ENCODE measurements around the gene TMEM131.
"Not testable (repeated sequence)": the region's sequence is repeated elsewhere in the genome, so short reads cannot be mapped to it uniquely, and the experiment has no call there.

TMEM131 gene

DNA sequence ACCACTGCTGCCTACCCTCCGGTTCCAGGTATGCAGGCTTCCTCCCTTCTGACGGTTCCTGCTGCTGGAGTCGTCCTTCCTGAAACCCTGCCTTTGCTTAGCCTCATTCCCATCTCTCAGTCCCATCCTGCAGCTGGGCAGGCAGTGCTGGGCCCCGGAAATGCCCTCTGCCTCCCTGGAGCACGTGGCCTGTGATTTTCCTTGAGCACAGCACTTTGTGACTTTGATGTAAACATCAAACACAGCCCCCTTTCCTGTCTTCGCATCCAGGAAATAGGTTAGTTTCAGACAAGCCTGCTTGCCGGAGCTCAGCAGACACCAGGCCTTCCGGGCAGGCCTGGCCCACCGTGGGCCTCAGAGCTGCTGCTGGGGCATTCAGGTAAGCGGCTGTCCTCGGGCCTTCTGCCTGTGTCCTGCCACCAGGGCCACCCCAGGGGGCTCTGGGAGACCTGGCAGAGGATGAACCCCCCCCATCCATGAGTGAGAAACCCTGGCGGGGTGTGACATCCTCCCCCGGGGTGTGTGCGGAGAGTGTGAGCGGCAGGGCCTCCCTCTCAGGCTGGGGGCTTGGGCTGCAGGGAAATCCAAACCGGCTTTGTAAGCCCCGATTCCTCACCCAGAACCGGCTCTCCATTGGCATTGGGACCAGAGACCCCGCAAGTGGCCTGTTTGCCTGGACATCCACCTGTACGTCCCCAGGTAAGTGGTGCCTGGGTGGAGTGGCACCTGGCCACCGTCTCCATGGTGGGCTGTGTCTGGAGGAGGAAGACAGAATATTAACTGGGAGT is 282.3 kb downstream of the TMEM131 start, which contains the start of gene ZAP70:
ZAP70 (plus strand) TSS at position 281 of the 788 bp plus-strand sequence. CDS start 10,461 bp downstream, outside the sequence.
- Histone ChIP-seq H3K4me1 (ENCODE audit: control insufficient read depth, insufficient read depth, low read length, poor library complexity, severe bottlenecking) (peaks cover 45% of the 10 kb centered on the region), H3K9me3 (ENCODE audit: control insufficient read depth, low read length) (no peaks in the 10 kb centered on the region), H3K36me3 (ENCODE audit: control insufficient read depth, insufficient read depth, low read length) (no peaks in the 10 kb centered on the region), H3K4me3 (ENCODE audit: extremely low read depth, insufficient read depth, low read length, poor library complexity, severe bottlenecking) (no peak within 1 kb of the TSS), H3K27ac (ENCODE audit: low read depth, low read length, severe bottlenecking) (peak within 1 kb of the TSS; percentile 41)
- 78 to 80% methylated on average over 17 to 19 of the region's 21 CpGs for WGBS, 2 experiments (ENCODE audit: insufficient coverage in 2 of 2)

DNA sequence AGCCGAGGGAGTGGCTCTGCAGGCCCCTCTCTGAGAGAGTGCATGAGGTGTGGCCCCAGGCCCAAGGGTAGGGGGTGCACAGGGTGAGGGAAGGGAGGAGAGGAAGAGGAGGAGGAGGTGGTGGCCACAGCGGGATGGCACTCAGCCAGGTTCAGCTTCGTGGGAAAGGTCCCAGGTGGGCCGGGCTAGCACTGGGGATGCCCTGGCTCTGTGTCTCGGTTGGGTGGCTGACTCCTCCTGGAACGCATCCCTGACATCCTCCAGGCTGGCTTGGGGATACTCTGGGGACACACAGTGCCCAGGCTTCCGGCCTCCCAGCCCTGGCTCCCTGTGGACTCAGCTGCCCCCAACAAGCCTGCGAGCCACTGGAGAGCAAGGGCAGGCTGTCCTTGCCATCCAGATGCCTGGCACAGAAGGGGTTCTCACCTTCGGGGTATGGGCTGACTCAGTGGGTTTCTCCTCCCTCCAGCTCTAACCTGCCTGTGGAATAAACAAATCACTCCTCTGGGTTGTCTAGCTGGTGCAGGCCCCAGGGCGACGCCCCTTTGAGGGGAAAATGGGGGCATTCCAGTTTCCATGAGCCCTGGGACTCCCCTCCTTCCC is 283.0 kb downstream of the TMEM131 start:
- Histone ChIP-seq H3K27ac (ENCODE audit: low read depth, low read length, severe bottlenecking) (peak overlapping the region; percentile 41), H3K36me3 (ENCODE audit: control insufficient read depth, insufficient read depth, low read length) (no peaks in the 10 kb centered on the region), H3K4me3 (ENCODE audit: extremely low read depth, insufficient read depth, low read length, poor library complexity, severe bottlenecking) (no peak overlapping the region), H3K4me1 (ENCODE audit: control insufficient read depth, insufficient read depth, low read length, poor library complexity, severe bottlenecking) (peaks cover 45% of the 10 kb centered on the region), H3K9me3 (ENCODE audit: control insufficient read depth, low read length) (no peaks in the 10 kb centered on the region)
- WGBS, 2 experiments (ENCODE audit: insufficient coverage in 2 of 2) = 88 to 90% methylated on average over 10 to 11 of the region's 11 CpGs

DNA sequence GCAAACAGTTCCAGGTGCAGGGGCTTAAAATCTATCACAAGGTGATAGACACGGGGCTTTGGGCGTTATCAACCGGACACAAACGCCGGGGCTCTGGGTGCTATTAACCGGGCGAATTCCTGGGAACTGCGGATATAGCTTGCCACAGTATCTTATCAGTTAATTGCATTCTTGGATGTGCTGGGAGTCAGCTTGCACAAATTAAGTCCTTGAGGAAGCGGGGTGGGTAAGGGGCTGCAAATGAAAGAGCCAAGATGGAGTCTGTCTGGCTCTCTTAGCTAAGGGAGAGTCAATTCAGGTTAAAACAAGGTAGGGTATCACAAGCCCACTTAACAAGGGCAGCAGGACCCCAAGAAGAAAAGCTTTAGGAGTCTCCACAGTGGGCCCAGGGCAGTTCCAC is 283.6 kb downstream of the TMEM131 start:
- WGBS, 2 experiments (ENCODE audit: insufficient coverage in 2 of 2) = 63 to 84% methylated on average over 9 of the region's 9 CpGs

DNA sequence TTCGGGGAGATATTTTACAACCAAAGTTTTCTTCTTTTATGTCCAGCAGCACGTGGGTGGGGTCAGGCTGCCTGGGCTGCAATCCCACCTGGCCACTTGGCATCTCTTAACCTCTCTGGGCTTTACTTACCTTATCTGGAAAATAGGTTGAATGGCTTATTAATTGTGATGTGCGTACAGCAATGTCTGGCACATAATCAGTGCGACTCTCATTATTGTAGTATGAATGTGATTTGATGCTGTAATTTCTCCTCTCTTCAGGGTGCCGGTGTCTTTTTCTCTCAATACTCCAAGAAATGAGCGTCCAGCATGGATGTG is 284.4 kb downstream of the TMEM131 start:
- WGBS, 2 experiments (ENCODE audit: insufficient coverage in 2 of 2) = 94 to 100% methylated on average over 2 to 6 of the region's 6 CpGs
- peak overlapping the region; percentile 79 for H3K27ac ChIP-seq (ENCODE audit: low read depth, low read length, severe bottlenecking)
- no peaks in the 10 kb centered on the region for H3K9me3 ChIP-seq (ENCODE audit: control insufficient read depth, low read length)
- H3K4me3 ChIP-seq (ENCODE audit: extremely low read depth, insufficient read depth, low read length, poor library complexity, severe bottlenecking) = no peak overlapping the region
- no peaks in the 10 kb centered on the region for H3K36me3 ChIP-seq (ENCODE audit: control insufficient read depth, insufficient read depth, low read length)
- peaks cover 39% of the 10 kb centered on the region for H3K4me1 ChIP-seq (ENCODE audit: control insufficient read depth, insufficient read depth, low read length, poor library complexity, severe bottlenecking)

More for the DNA sequence above, 283.6 kb downstream of the TMEM131 start:
- not testable (repeated sequence) for H3K9me3 ChIP-seq (ENCODE audit: control insufficient read depth, low read length); H3K36me3 ChIP-seq (ENCODE audit: control insufficient read depth, insufficient read depth, low read length); H3K4me3 ChIP-seq (ENCODE audit: extremely low read depth, insufficient read depth, low read length, poor library complexity, severe bottlenecking)
- H3K4me1 ChIP-seq (ENCODE audit: control insufficient read depth, insufficient read depth, low read length, poor library complexity, severe bottlenecking) = peaks cover 44% of the 10 kb centered on the region
- H3K27ac ChIP-seq (ENCODE audit: low read depth, low read length, severe bottlenecking) = peak overlapping the region; percentile 79

DNA sequence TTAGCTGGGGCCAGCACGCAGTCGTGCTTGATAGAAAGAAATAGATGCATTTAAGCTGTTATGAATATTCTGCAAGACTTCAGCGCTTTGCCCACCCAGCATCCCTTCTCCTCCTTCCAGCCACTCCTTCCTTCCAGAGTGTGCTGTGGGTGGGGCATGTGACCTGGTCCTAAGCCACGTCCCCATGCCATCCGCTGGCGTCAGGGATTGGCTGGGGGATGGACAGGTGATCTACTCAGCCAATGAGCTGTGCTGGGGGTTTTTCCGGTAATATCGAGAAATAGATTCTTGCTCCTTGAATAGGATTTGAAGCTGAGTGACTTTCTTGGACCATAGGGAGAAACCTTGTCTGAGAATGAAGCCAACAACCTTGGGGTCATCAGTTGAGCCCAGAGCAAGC is 287.1 kb downstream of the TMEM131 start:
- no peaks in the 10 kb centered on the region for H3K9me3 ChIP-seq (ENCODE audit: control insufficient read depth, low read length)
- 100% methylated on average over 4 to 6 of the region's 8 CpGs for WGBS, 2 experiments (ENCODE audit: insufficient coverage in 2 of 2)
- no peaks in the 10 kb centered on the region for H3K36me3 ChIP-seq (ENCODE audit: control insufficient read depth, insufficient read depth, low read length)
- H3K4me1 ChIP-seq (ENCODE audit: control insufficient read depth, insufficient read depth, low read length, poor library complexity, severe bottlenecking) = peaks cover 33% of the 10 kb centered on the region
- H3K27ac ChIP-seq (ENCODE audit: low read depth, low read length, severe bottlenecking) = no peak overlapping the region
- no peak overlapping the region for H3K4me3 ChIP-seq (ENCODE audit: extremely low read depth, insufficient read depth, low read length, poor library complexity, severe bottlenecking)

DNA sequence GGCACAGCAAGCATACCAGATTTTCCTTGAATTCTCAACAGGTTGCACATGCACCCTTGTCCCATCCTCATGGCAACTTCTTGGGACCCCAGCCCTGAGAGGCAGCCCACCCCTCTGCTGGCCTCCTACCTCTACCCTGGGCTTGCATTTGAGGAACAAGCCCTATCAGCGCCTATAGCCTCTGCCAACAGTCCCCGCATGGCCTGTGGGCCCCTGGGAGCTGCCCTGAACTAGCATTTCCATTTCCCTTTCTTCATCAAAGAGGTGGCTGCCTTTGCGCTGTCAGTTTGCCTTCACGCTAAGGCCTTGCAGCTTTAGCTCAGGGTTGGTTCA is 287.7 kb downstream of the TMEM131 start:
- Histone ChIP-seq H3K9me3 (ENCODE audit: control insufficient read depth, low read length) (no peaks in the 10 kb centered on the region), H3K27ac (ENCODE audit: low read depth, low read length, severe bottlenecking) (no peak overlapping the region), H3K4me1 (ENCODE audit: control insufficient read depth, insufficient read depth, low read length, poor library complexity, severe bottlenecking) (peaks cover 27% of the 10 kb centered on the region), H3K4me3 (ENCODE audit: extremely low read depth, insufficient read depth, low read length, poor library complexity, severe bottlenecking) (no peak overlapping the region), H3K36me3 (ENCODE audit: control insufficient read depth, insufficient read depth, low read length) (no peaks in the 10 kb centered on the region)
- 88 to 90% methylated on average over 4 of the region's 4 CpGs for WGBS, 2 experiments (ENCODE audit: insufficient coverage in 2 of 2)

DNA sequence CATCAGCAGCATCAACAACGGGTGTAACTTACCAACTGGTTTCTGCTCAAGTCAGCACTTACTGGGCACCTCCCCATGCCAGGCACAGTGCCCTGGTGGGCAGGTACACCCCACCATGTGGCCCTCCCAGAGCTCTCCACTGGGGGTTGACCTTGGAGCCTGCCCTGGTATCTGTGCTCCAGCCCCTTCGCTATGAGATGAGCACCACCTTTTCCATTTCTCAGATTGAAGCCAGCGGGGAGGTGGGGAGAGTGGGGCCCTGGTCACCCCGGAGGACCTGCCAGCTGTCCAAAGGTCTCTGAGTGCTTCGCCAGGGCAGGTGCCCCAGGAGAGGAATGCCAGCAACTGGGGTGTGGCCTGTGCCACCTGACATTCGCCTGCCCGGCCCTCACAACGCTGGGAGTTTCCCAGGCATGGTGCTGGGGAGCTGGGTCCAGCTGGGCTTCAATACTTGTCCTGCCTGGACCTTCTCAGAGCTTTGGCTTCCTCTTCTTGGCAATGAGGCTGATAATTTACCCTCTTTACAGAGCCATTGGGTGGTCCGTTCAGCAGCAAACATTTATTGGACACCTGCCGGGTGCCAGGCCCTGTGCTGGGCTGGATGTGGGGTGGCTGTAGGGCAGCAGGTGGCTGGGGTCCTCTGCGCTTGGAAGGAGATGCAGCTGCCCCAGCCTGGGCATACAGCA is 288.2 kb downstream of the TMEM131 start:
- H3K36me3 ChIP-seq (ENCODE audit: control insufficient read depth, insufficient read depth, low read length) = no peaks in the 10 kb centered on the region
- 92% methylated on average over 10 to 11 of the region's 11 CpGs for WGBS, 2 experiments (ENCODE audit: insufficient coverage in 2 of 2)
- H3K4me3 ChIP-seq (ENCODE audit: extremely low read depth, insufficient read depth, low read length, poor library complexity, severe bottlenecking) = no peak overlapping the region
- peaks cover 22% of the 10 kb centered on the region for H3K4me1 ChIP-seq (ENCODE audit: control insufficient read depth, insufficient read depth, low read length, poor library complexity, severe bottlenecking)
- H3K9me3 ChIP-seq (ENCODE audit: control insufficient read depth, low read length) = no peaks in the 10 kb centered on the region
- H3K27ac ChIP-seq (ENCODE audit: low read depth, low read length, severe bottlenecking) = no peak overlapping the region

DNA sequence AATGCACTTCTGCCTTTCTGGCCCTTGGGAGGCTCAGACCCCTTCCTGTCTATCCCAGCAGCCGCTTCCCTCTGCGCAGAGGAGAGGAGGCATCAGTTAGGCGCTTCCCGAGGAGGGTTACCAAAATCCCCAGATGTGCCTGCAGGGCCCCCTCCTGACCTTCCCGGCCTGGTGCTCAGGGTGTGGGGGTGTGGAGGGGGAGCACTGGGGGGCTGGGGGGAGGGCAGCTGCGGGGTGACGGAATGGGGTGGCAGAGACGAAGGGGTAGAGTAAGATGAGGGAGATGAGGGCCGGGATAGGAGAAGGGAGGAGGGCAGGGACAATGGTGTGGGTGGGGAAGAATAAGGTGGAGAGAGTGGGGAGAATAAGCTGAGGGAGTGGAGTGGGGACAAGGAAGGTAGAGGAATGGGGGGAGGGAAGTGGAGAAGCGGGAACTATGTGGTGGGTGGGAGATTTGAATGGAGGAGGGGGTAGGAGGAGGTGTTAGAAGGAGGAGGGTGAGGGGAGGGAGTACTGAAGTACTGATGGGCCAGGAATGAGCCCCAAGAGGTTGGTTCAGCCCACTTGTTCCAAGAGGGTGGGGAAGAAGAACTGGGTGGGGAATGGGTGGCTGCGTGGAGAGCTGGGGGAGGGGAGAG is 288.9 kb downstream of the TMEM131 start:
- Histone ChIP-seq H3K27ac (ENCODE audit: low read depth, low read length, severe bottlenecking) (no peak overlapping the region), H3K36me3 (ENCODE audit: control insufficient read depth, insufficient read depth, low read length) (no peaks in the 10 kb centered on the region), H3K9me3 (ENCODE audit: control insufficient read depth, low read length) (no peaks in the 10 kb centered on the region), H3K4me1 (ENCODE audit: control insufficient read depth, insufficient read depth, low read length, poor library complexity, severe bottlenecking) (peaks cover 16% of the 10 kb centered on the region), H3K4me3 (ENCODE audit: extremely low read depth, insufficient read depth, low read length, poor library complexity, severe bottlenecking) (no peak overlapping the region)
- WGBS, 2 experiments (ENCODE audit: insufficient coverage in 2 of 2) = 87 to 90% methylated on average over 4 of the region's 11 CpGs

All from mesodermal cell (in vitro differentiated cells).